ENCODE data around the gene HFE. TPM values are rescaled to one million over a fixed set of nuclear protein-coding genes. Genes with fewer than 3 reads are reported as not detected.

HFE gene
- total and polyA plus RNA-seq, 2 of the 13 experiments (the other 11 are each of a cell fraction or from before 2014, with no cell fraction given), result 3.7 to 6.3 TPM

DNA sequence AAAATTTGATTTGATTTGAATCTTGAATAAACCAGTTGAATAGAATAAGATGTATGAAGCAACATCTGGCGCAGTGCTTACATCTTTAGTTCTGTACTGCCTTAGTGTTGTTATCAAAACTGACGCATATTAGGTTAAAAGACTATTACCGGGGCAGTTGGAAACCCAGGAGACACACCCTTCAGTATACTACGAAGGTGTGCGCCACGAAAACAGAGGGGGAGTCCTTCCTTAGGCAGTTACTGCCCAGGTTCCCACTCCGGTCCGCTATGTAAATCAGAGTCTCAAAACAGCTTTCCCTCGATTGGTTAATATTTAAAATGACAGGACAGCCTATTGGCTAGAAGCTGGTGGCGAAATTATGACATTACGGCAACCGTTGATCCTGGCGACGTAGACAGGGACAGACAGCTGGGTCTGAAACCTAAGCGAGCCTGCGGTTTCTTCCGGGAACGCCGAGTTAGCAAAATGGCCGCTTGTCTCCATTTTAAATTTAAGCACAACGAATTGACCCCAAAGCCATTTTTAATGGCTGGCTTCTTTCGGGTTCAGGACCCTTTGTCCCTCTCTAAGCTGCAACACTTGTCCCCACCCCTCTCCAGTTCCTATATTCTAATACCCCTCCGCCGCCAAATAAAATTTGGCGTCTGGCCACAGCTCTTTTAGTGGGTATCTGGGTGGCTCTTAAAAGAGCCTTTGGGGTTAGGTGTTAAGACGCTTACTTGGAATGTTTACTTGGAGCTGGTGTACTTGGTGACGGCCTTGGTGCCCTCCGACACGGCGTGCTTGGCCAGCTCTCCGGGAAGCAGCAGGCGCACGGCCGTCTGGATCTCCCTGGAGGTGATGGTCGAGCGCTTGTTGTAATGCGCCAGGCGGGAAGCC, 35.8 kb downstream of the HFE start (continued):
- TF ChIP-seq, protein P1, sequence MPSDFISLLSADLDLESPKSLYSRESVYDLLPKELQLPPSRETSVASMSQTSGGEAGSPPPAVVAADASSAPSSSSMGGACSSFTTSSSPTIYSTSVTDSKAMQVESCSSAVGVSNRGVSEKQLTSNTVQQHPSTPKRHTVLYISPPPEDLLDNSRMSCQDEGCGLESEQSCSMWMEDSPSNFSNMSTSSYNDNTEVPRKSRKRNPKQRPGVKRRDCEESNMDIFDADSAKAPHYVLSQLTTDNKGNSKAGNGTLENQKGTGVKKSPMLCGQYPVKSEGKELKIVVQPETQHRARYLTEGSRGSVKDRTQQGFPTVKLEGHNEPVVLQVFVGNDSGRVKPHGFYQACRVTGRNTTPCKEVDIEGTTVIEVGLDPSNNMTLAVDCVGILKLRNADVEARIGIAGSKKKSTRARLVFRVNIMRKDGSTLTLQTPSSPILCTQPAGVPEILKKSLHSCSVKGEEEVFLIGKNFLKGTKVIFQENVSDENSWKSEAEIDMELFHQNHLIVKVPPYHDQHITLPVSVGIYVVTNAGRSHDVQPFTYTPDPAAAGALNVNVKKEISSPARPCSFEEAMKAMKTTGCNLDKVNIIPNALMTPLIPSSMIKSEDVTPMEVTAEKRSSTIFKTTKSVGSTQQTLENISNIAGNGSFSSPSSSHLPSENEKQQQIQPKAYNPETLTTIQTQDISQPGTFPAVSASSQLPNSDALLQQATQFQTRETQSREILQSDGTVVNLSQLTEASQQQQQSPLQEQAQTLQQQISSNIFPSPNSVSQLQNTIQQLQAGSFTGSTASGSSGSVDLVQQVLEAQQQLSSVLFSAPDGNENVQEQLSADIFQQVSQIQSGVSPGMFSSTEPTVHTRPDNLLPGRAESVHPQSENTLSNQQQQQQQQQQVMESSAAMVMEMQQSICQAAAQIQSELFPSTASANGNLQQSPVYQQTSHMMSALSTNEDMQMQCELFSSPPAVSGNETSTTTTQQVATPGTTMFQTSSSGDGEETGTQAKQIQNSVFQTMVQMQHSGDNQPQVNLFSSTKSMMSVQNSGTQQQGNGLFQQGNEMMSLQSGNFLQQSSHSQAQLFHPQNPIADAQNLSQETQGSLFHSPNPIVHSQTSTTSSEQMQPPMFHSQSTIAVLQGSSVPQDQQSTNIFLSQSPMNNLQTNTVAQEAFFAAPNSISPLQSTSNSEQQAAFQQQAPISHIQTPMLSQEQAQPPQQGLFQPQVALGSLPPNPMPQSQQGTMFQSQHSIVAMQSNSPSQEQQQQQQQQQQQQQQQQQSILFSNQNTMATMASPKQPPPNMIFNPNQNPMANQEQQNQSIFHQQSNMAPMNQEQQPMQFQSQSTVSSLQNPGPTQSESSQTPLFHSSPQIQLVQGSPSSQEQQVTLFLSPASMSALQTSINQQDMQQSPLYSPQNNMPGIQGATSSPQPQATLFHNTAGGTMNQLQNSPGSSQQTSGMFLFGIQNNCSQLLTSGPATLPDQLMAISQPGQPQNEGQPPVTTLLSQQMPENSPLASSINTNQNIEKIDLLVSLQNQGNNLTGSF (CRISPR knock-in tag; IDR thresholded peaks at IDR 0.05), result no peak
- TF ChIP-seq RAD51 (IDR thresholded peaks at IDR 0.05; ENCODE audit: borderline replicate concordance) (no peak), GPN1 (CRISPR knock-in tag; IDR thresholded peaks at IDR 0.05; ENCODE audit: borderline replicate concordance) (no peak), ZNF460 (CRISPR knock-in tag; IDR thresholded peaks at IDR 0.05; ENCODE audit: borderline replicate concordance) (no peak), GTF3A (CRISPR knock-in tag; conservative IDR thresholded peaks at IDR 0.05) (no peak), POLR2AphosphoS2 (IDR thresholded peaks at IDR 0.05; ENCODE audit: low read depth, low read length) (peak; percentile 97), ZNF703 (CRISPR knock-in tag; IDR thresholded peaks at IDR 0.05; ENCODE audit: borderline replicate concordance) (0 out of 2 replicates have a peak, but pooled peaks have one; percentile 30), SIX1 (CRISPR knock-in tag; IDR thresholded peaks at IDR 0.05; ENCODE audit: borderline replicate concordance) (no peak), CC2D1A (CRISPR knock-in tag; IDR thresholded peaks at IDR 0.05) (peak; percentile 71; the same call in 1 of the 2 replicates), ZNF441 (CRISPR knock-in tag; IDR thresholded peaks at IDR 0.05; ENCODE audit: borderline replicate concordance) (peak; percentile 85), PHF21A (CRISPR knock-in tag; IDR thresholded peaks at IDR 0.05) (peak; percentile 88), SRSF1 (optimal IDR thresholded peaks at IDR 0.05; ENCODE audit: low read depth, low read length) (no peak), SP5 (CRISPR knock-in tag; IDR thresholded peaks at IDR 0.05; ENCODE audit: borderline replicate concordance, low read depth) (0 out of 2 replicates have a peak, but pooled peaks have one; percentile 20), FOXA1 (IDR thresholded peaks at IDR 0.05) (no peak), FOXA1 (CRISPR knock-in tag; IDR thresholded peaks at IDR 0.05) (peak; percentile 34; the same call in 1 of the 2 replicates), U2AF1 (optimal IDR thresholded peaks at IDR 0.05; ENCODE audit: low read depth, low read length) (peak; percentile 76), ZNF883 (CRISPR knock-in tag; IDR thresholded peaks at IDR 0.05; ENCODE audit: not compliant biosample characterization) (no peak), U2AF2 (IDR thresholded peaks at IDR 0.05; ENCODE audit: low read depth, low read length) (no peak), SP4 (CRISPR knock-in tag; IDR thresholded peaks at IDR 0.05) (0 out of 2 replicates have a peak, but pooled peaks have one; percentile 56), KAT7 (CRISPR knock-in tag; IDR thresholded peaks at IDR 0.05; ENCODE audit: borderline replicate concordance) (no peak; the same call in 1 of the 2 replicates), ZNF761 (CRISPR knock-in tag; conservative IDR thresholded peaks at IDR 0.05) (0 out of 2 replicates have a peak, but pooled peaks have one; percentile 25), NFE2 (CRISPR knock-in tag; IDR thresholded peaks at IDR 0.05) (no peak), POLR2A (IDR thresholded peaks at IDR 0.05; ENCODE audit: insufficient read depth in 1 of 2, low read depth in 2 of 2, low read length in 2 of 2) (peak; percentile 87 to 98), SALL1 (CRISPR knock-in tag; IDR thresholded peaks at IDR 0.05) (peak; percentile 90), SMARCE1 (IDR thresholded peaks at IDR 0.05; ENCODE audit: borderline replicate concordance) (no peak)
- TF ChIP-seq, protein P2, sequence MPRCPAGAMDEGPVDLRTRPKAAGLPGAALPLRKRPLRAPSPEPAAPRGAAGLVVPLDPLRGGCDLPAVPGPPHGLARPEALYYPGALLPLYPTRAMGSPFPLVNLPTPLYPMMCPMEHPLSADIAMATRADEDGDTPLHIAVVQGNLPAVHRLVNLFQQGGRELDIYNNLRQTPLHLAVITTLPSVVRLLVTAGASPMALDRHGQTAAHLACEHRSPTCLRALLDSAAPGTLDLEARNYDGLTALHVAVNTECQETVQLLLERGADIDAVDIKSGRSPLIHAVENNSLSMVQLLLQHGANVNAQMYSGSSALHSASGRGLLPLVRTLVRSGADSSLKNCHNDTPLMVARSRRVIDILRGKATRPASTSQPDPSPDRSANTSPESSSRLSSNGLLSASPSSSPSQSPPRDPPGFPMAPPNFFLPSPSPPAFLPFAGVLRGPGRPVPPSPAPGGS (CRISPR knock-in tag; IDR thresholded peaks at IDR 0.05), result no peak
